ENCODE measurements around the gene BCKDHA. TPM values are rescaled to one million over a fixed set of nuclear protein-coding genes. Genes with fewer than 3 reads are reported as not detected.

The BCKDHA gene
- total RNA-seq, 4 donors from 2014 or later, result 40.7 to 75.2 (median 54.0) TPM

GRCh38 chr19:41398050-41398418 lies 416 bp downstream of the BCKDHA start:
- peak overlapping the region; percentile 86 to 94 (median 88) for H3K27ac ChIP-seq (replicated peaks in 1 of 4)
- intact Hi-C loops (cut with DNase I), result loop anchor here (5.0 kb wide), 1 partner anchor 39 kb away; the partner anchor contains the start of gene DMAC2

GRCh38 chr19:41398598-41398997 lies 980 bp downstream of the BCKDHA start:
- WGBS, result 60% methylated on average over 3 of the region's 3 CpGs
- H3K4me3 ChIP-seq, result peak overlapping the region; percentile 78 to 94 (median 87)
- TF ChIP-seq CTCF (IDR thresholded peaks at IDR 0.05) (no peak), EP300 (IDR thresholded peaks at IDR 0.05) (no peak), POLR2A (IDR thresholded peaks at IDR 0.05; ENCODE audit: low read depth) (no peak), POLR2AphosphoS5 (IDR thresholded peaks at IDR 0.05) (no peak)
- no peak for DNase-seq (ENCODE audit: extremely low spot score)
- H3K36me3 ChIP-seq, result peaks cover 0 to 25% (median 2%) of the 10 kb centered on the region in 4 donors
- no peaks in the 10 kb centered on the region for H3K27me3 ChIP-seq
- H3K27ac ChIP-seq (replicated peaks in 1 of 4), result peak overlapping the region in 1 of 4 donors; percentile 94
- peaks cover 35 to 57% (median 51%) of the 10 kb centered on the region in 4 donors for H3K4me1 ChIP-seq
- intact Hi-C loops (cut with DNase I), result loop anchor here (5.0 kb wide), 1 partner anchor 39 kb away; the partner anchor contains the start of gene DMAC2
- H3K9me3 ChIP-seq, result no peaks in the 10 kb centered on the region

More at GRCh38 chr19:41398050-41398418, 416 bp downstream of the BCKDHA start:
- H3K4me1 ChIP-seq, result peaks cover 30 to 53% (median 45%) of the 10 kb centered on the region in 4 donors
- WGBS, result 0% methylated on average over 5 of the region's 5 CpGs
- DNase-seq (ENCODE audit: extremely low spot score), result no peak
- no peaks in the 10 kb centered on the region for H3K27me3 ChIP-seq
- TF ChIP-seq POLR2A (IDR thresholded peaks at IDR 0.05; ENCODE audit: low read depth) (no peak), POLR2AphosphoS5 (IDR thresholded peaks at IDR 0.05) (no peak), CTCF (IDR thresholded peaks at IDR 0.05) (no peak), EP300 (IDR thresholded peaks at IDR 0.05) (no peak)
- H3K9me3 ChIP-seq, result no peaks in the 10 kb centered on the region
- H3K4me3 ChIP-seq, result peak overlapping the region; percentile 78 to 94 (median 87)
- peaks cover 0 to 24% (median under 1%) of the 10 kb centered on the region in 4 donors for H3K36me3 ChIP-seq

GRCh38 chr19:41399091-41399490 lies 1.5 kb downstream of the BCKDHA start:
- Histone ChIP-seq H3K4me3 (peak overlapping the region in 3 of 4 donors; percentile 82 to 94 (median 92)), H3K36me3 (peaks cover 0 to 21% (median 2%) of the 10 kb centered on the region in 4 donors), H3K9me3 (no peaks in the 10 kb centered on the region), H3K4me1 (peaks cover 40 to 59% (median 52%) of the 10 kb centered on the region in 4 donors), H3K27me3 (no peaks in the 10 kb centered on the region), H3K27ac (replicated peaks in 1 of 4) (no peak overlapping the region)
- no peak for DNase-seq (ENCODE audit: extremely low spot score)
- WGBS, result 85% methylated on average over 3 of the region's 3 CpGs
- intact Hi-C loops (cut with DNase I), result loop anchor here (5.0 kb wide), 1 partner anchor 38 kb away; the partner anchor contains the start of gene DMAC2
- TF ChIP-seq POLR2AphosphoS5 (IDR thresholded peaks at IDR 0.05) (no peak), CTCF (IDR thresholded peaks at IDR 0.05) (no peak), POLR2A (IDR thresholded peaks at IDR 0.05; ENCODE audit: low read depth) (no peak), EP300 (IDR thresholded peaks at IDR 0.05) (no peak)

GRCh38 chr19:41399525-41399924 lies 1.9 kb downstream of the BCKDHA start:
- Histone ChIP-seq H3K27me3 (no peaks in the 10 kb centered on the region), H3K4me3 (no peak overlapping the region), H3K9me3 (no peaks in the 10 kb centered on the region), H3K27ac (replicated peaks in 1 of 4) (no peak overlapping the region), H3K4me1 (peaks cover 41 to 59% (median 52%) of the 10 kb centered on the region in 4 donors), H3K36me3 (peaks cover 0 to 21% (median 2%) of the 10 kb centered on the region in 4 donors)
- no peak for DNase-seq (ENCODE audit: extremely low spot score)
- intact Hi-C loops (cut with DNase I), result loop anchor here (5.0 kb wide), 1 partner anchor 38 kb away; the partner anchor contains the start of gene DMAC2
- 80% methylated on average over 2 of the region's 2 CpGs for WGBS
- no peak for TF ChIP-seq POLR2AphosphoS5 (IDR thresholded peaks at IDR 0.05)
- no peak for TF ChIP-seq CTCF (IDR thresholded peaks at IDR 0.05)
- TF ChIP-seq EP300 (IDR thresholded peaks at IDR 0.05), result no peak
- TF ChIP-seq POLR2A (IDR thresholded peaks at IDR 0.05; ENCODE audit: low read depth), result no peak

Data from esophagus muscularis mucosa (tissue), 4 donors.